Tibial nerve (tissue), 4 donors: ENCODE data around the gene CYP1B1. TPM values are rescaled to one million over a fixed set of nuclear protein-coding genes. Genes with fewer than 3 reads are reported as not detected.
A peak's percentile ranks its signal among the peaks of the same experiment; 100 is the strongest.
"Not testable (repeated sequence)": the region's sequence is repeated elsewhere in the genome, so short reads cannot be mapped to it uniquely, and the experiment has no call there.

Experiments used
- DNase-seq, 2 donors: peaks; one replicate each; pipeline ENCODE4 v3.0.0-alpha.2; 2019; ENCODE audit warnings: low spot score in 2 of 2
- H3K27ac ChIP-seq, 4 donors: fragments of 200-600 bp; sonication (generic) in 3 of 4; one replicate each; pipeline ENCODE4 v1.5.1; 2017 to 2019; ENCODE audit warnings: mild to moderate bottlenecking in 1 of 4
- H3K27me3 ChIP-seq, 2 donors: fragments of 200-600 bp; sonication (generic) in 1 of 2; one replicate each; pipeline versions ENCODE4 v1.5.1 to v1.6.0; 2017 to 2019
- H3K36me3 ChIP-seq, 3 donors: fragments of 200-600 bp; sonication (generic); one replicate each; pipeline ENCODE4 v1.5.1; 2018 to 2019
- H3K4me1 ChIP-seq, 4 donors: fragments of 200-600 bp; sonication (generic) in 3 of 4; one replicate each; pipeline ENCODE4 v1.5.1; 2017 to 2019
- H3K4me3 ChIP-seq, 4 donors: fragments of 200-600 bp; sonication (generic) in 3 of 4; one replicate each; pipeline ENCODE4 v1.5.1; 2017 to 2019; ENCODE audit warnings: mild to moderate bottlenecking in 1 of 4, moderate library complexity in 1 of 4
- H3K9me3 ChIP-seq, 4 donors: fragments of 200-600 bp; sonication (generic) in 3 of 4; one replicate each; pipeline ENCODE4 v1.5.1; 2017 to 2019
- EP300 ChIP-seq, 2 donors: sonication (generic); formaldehyde crosslinking; IDR thresholded peaks; one replicate each; pipeline ENCODE4 v1.6.1; 2017; ENCODE audit warnings: antibody characterized with exemption in 2 of 2, mild to moderate bottlenecking in 1 of 2
- POLR2A ChIP-seq, 2 donors: fragments of 450-650 bp; IDR thresholded peaks; one replicate each; pipeline ENCODE4 v1.6.1; 2017; ENCODE audit warnings: antibody characterized with exemption in 2 of 2, mild to moderate bottlenecking in 2 of 2, moderate library complexity in 2 of 2
- WGBS, 2 donors: methylation state at CpG; one replicate each; pipeline ENCODE4 v1.1.5; 2018; 5-methylcytosine and 5-hydroxymethylcytosine counted together
- total RNA-seq, 4 donors: library from RNA; depleted of rRNA; stranded (reverse); fragments of >200 nt; gene quantifications; one replicate each; pipeline ENCODE4 v1.1.0, GENCODE V29; 2016
- TF ChIP-seq, protein P1 (sequence below), 5 experiments: fragments of 200-600 bp in 3 of 5; fragments of 450-650 bp in 2 of 5; sonication (generic) in 3 of 5; IDR thresholded peaks; one replicate each; pipeline ENCODE4 v1.5.1; 2016 to 2019; ENCODE audit warnings: antibody characterized with exemption in 5 of 5, mild to moderate bottlenecking in 3 of 5, moderate library complexity in 2 of 5

Gene CYP1B1
- total RNA-seq, 4 donors from 2014 or later, result 170 to 321 (median 212) TPM

DNA sequence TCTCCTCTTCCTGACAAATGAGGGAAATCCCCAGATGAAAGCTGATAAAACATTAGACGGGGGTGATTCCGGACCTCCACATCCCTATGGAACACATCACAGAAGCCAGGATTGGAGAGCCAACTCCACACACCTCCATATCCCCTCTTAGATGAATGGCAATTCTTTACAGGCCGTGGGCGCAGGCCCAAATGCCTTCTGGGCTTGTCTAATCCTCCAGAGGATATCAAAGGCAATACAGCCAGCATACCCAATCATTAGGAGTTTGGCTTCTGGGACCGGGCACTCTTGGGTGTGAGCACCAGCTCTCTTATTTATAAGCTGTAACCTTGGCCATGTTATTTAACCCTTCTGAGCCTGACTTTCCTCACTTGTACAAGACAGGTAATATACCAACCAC lies 15.0 kb upstream of the CYP1B1 start:
- H3K4me1 ChIP-seq, result peaks cover 0 to 33% (median 2%) of the 10 kb centered on the region in 4 donors
- H3K27ac ChIP-seq, result peak overlapping the region in 1 of 4 donors; percentile 53
- no peak overlapping the region for H3K4me3 ChIP-seq
- DNase-seq, result no peak
- no peaks in the 10 kb centered on the region for H3K9me3 ChIP-seq
- WGBS, 2 donors, result 71 to 77% methylated on average over 5 of the region's 5 CpGs
- H3K27me3 ChIP-seq, result no peaks in the 10 kb centered on the region
- no peaks in the 10 kb centered on the region for H3K36me3 ChIP-seq
- TF ChIP-seq EP300 (IDR thresholded peaks at IDR 0.05) (no peak), POLR2A (IDR thresholded peaks at IDR 0.05) (no peak)
- TF ChIP-seq, protein P1, sequence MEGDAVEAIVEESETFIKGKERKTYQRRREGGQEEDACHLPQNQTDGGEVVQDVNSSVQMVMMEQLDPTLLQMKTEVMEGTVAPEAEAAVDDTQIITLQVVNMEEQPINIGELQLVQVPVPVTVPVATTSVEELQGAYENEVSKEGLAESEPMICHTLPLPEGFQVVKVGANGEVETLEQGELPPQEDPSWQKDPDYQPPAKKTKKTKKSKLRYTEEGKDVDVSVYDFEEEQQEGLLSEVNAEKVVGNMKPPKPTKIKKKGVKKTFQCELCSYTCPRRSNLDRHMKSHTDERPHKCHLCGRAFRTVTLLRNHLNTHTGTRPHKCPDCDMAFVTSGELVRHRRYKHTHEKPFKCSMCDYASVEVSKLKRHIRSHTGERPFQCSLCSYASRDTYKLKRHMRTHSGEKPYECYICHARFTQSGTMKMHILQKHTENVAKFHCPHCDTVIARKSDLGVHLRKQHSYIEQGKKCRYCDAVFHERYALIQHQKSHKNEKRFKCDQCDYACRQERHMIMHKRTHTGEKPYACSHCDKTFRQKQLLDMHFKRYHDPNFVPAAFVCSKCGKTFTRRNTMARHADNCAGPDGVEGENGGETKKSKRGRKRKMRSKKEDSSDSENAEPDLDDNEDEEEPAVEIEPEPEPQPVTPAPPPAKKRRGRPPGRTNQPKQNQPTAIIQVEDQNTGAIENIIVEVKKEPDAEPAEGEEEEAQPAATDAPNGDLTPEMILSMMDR (IDR thresholded peaks at IDR 0.05), result no peak

DNA sequence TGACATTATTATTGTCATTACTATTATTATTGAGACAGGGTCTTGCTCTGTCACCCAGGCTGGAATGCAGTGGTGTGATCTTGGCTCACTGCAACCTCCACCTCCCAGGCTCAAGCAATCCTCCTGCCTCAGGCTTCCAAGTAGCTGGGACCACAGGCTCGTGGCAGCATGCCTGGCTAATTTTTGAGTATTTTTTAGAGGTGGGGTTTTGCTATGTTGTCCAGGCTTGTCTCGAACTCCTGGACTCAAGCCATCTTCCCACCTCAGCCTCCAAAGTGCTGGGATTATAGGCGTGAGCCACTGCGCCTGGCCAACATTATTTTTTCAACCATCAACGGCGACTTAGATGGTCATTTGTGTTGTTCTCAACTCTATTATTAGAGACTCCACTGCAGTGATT lies 14.3 kb upstream of the CYP1B1 start:
- H3K9me3 ChIP-seq, H3K4me3 ChIP-seq, H3K27me3 ChIP-seq, H3K27ac ChIP-seq, H3K36me3 ChIP-seq, DNase-seq: not testable (repeated sequence)
- 76 to 83% methylated on average over 6 of the region's 6 CpGs for WGBS, 2 donors
- H3K4me1 ChIP-seq, result peaks cover 0 to 28% (median 2%) of the 10 kb centered on the region in 4 donors

DNA sequence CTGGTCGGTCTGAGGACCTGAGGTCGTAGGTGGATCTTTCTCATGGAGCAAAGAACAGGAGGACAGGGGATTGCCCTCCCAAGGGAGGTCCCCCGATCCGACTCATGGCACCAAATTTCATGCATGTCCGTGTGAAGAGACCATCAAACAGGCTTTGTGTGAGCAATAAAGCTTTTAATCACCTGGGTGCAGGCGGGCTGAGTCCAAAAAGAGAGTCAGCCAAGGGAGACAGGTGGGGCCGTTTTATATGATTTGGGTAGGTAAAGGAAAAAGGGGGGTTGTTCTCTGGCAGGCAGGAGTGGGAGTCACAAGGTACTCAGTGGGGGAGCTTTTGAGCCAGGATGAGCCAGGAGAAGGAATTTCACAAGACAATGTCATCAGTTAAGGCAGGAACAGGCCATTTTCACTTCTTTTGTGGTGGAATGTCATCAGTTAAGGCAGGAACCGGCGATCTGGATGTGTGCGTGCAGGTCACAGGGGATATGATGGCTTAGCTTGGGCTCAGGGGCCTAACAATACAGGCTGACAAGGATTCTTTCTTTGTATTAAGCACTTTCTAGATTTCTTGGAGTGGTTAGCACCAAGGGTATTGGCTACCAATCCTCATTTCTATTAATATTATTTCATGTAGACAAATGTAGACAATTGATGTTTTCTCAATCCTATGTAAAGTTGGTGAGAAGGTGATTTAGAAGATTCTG lies 10.2 kb upstream of the CYP1B1 start:
- not testable (repeated sequence) for H3K9me3 ChIP-seq, DNase-seq, H3K4me3 ChIP-seq, H3K27me3 ChIP-seq, H3K36me3 ChIP-seq, H3K27ac ChIP-seq, H3K4me1 ChIP-seq
- WGBS, 2 donors, result 72 to 81% methylated on average over 10 of the region's 10 CpGs

DNA sequence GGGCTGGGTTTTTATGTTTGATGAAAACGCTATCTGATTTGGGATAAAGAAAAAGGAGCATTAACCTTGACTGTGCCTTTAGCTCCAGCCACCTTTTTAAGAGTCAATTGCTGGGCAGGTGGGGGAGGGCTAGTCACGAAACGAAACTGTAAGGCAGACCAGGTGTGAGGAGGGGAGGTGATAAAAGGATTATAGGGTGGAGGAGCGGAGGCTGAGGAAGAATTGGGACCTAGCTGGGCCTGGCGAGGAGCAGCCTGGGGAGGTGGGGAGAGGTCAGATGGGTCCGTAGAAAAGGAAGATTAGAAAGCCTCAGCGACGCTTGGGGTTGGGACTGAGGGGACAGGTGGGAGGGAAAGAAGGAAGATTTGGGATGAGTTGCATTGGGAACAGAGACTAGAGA lies 8.6 kb upstream of the CYP1B1 start:
- 76 to 79% methylated on average over 8 of the region's 8 CpGs for WGBS, 2 donors
- not testable (repeated sequence) for H3K27ac ChIP-seq, H3K36me3 ChIP-seq, H3K27me3 ChIP-seq, DNase-seq, H3K4me3 ChIP-seq, H3K4me1 ChIP-seq, H3K9me3 ChIP-seq

DNA sequence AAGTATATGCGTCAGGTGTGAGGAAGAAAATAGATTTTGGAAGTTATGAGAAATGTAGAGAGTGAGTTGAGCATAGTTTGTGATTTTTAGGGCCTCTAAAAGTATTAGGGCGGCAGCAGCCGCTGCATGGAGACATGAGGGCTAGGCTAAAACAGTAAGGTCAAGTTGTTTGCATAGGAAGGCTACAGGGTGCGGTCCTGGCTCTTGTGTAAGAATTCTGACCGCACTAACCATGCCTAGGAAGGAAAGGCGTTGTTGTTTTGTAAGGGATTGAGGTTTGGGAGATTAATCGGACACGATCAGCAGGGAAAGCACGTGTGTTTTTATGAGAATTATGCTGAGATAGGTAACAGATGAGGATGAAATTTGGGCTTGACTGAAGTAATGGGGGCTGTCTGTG lies 6.8 kb upstream of the CYP1B1 start:
- TF ChIP-seq EP300 (IDR thresholded peaks at IDR 0.05), result peak in 1 of 2 donors; percentile 76
- peak overlapping the region in 1 of 4 donors; percentile 51 for H3K27ac ChIP-seq
- H3K36me3 ChIP-seq, DNase-seq, H3K27me3 ChIP-seq, H3K9me3 ChIP-seq, H3K4me3 ChIP-seq: not testable (repeated sequence)
- H3K4me1 ChIP-seq, result peaks cover 0 to 13% (median under 1%) of the 10 kb centered on the region in 4 donors
- WGBS, 2 donors, result 70 to 76% methylated on average over 9 of the region's 9 CpGs

DNA sequence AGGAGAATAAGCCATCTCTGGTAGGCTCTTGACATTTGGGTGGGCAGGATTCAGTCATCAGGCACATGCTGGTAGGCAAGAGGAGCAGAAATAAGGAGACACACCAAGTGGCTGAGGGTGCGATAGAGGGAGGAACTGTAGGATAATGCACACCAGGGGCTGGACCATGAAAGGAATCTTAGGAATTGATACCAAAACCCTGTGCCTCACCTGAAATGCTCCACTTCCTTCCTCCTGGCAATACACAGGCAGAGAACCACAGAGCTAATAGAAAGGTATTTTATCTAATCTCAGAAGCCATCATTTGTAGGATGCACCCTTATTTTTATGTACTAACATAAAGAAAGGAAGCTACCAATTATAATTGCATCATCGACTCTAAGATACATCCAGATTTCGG lies 4.4 kb upstream of the CYP1B1 start:
- Histone ChIP-seq H3K4me3 (no peak overlapping the region), H3K4me1 (peaks cover 0 to 37% (median 8%) of the 10 kb centered on the region in 4 donors), H3K9me3 (no peaks in the 10 kb centered on the region), H3K27ac (no peak overlapping the region), H3K36me3 (no peaks in the 10 kb centered on the region), H3K27me3 (peaks cover 0 to 2% of the 10 kb centered on the region in 2 donors)
- DNase-seq, result no peak
- TF ChIP-seq POLR2A (IDR thresholded peaks at IDR 0.05) (no peak), EP300 (IDR thresholded peaks at IDR 0.05) (no peak)
- TF ChIP-seq, protein P1 (IDR thresholded peaks at IDR 0.05), result no peak
- 72 to 77% methylated on average over 3 of the region's 3 CpGs for WGBS, 2 donors

DNA sequence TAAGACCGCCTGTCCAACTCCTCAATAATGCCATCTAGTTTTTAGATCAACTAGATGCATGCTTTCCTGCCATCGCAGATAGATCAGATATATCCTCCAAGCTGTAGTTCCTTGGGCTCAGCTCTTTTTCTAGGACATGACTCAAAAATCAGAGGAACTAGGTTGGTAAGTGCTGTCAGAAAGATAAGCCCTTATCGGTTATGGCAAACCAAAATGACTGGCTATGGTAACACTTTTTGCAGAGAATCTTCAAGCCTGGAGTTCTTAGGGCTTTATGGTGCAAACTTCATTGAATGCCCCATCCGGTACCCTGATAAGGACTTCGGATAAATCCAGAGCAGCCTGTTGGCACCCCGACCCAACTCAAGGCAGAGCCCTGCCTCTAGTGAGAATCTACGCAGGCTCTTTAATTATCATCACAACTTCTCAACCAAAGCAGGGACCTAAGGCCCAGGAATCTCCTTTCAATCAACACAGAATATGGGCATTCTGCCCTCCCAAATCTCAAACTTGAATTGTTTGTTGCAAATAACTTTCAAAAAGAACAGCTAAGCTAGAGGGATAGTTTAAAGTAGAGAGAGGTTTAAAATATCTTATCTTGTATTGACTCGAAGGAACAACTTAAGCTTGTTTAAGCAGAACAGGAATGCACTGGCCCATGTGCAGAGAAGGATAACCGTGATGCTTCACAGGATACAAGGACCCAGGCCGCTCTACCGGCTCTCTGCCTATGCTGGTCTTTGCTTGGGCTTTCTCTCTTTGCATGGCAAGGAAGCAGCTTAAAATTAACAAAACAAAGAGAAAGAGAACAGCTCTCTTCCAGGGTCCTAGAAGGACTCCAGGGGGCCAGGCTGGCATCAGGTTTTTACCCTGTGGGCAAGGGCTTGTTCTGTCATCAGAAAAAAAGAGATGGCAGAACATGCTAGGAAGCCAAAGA lies 3.4 kb upstream of the CYP1B1 start:
- DNase-seq, result no peak
- no peak for TF ChIP-seq EP300 (IDR thresholded peaks at IDR 0.05)
- TF ChIP-seq POLR2A (IDR thresholded peaks at IDR 0.05), result no peak
- TF ChIP-seq, protein P1 (IDR thresholded peaks at IDR 0.05), result no peak
- peaks cover 0 to 46% (median 11%) of the 10 kb centered on the region in 4 donors for H3K4me1 ChIP-seq
- peak overlapping the region in 1 of 4 donors; percentile 3 for H3K27ac ChIP-seq
- H3K4me3 ChIP-seq, result no peak overlapping the region
- H3K27me3 ChIP-seq, result peaks cover 0 to 10% of the 10 kb centered on the region in 2 donors
- no peaks in the 10 kb centered on the region for H3K9me3 ChIP-seq
- peaks cover 0 to 5% (median 0%) of the 10 kb centered on the region in 3 donors for H3K36me3 ChIP-seq
- 71 to 76% methylated on average over 11 of the region's 11 CpGs for WGBS, 2 donors
